Bronchial epithelial cell (primary cell): ENCODE measurements around the gene HMCN2. TPM values are rescaled to one million over a fixed set of nuclear protein-coding genes. Genes with fewer than 3 reads are reported as not detected.

Source experiments
- DNase-seq: peaks from one replicate; pipeline ENCODE4 v3.0.0-alpha.2; 2010; ENCODE audit warnings: low read depth
- FAIRE-seq: peaks from 2 replicates; lab custom pipeline; 2011; peaks lifted over from hg19 to GRCh38; lab: Jason Lieb, UNC
- H3K27me3 ChIP-seq: 2 replicates; pipeline ENCODE4 v1.5.1; 2011; ENCODE audit warnings: low read length; ENCODE audit not compliant: control insufficient read depth, insufficient read depth
- H3K36me3 ChIP-seq: 2 replicates; pipeline ENCODE4 v1.5.1; 2011; ENCODE audit warnings: low read length; ENCODE audit not compliant: control insufficient read depth, insufficient read depth
- H3K4me3 ChIP-seq: 2 replicates; pipeline ENCODE4 v1.5.1; 2011; ENCODE audit warnings: mild to moderate bottlenecking, low read depth, low read length, control low read depth
- total RNA-seq: library from RNA; depleted of rRNA; stranded (reverse); fragments of >200 nt; gene quantifications from 2 replicates; pipeline ENCODE4 v1.2.1, GENCODE V29; 2014
- TF ChIP-seq, protein P1 (sequence below): IDR thresholded peaks from 2 replicates; pipeline ENCODE4 v1.5.1; 2011; ENCODE audit warnings: mild to moderate bottlenecking, moderate library complexity, low read length, control low read depth, inconsistent platforms; ENCODE audit not compliant: insufficient read depth, severe bottlenecking

HMCN2 gene
- total RNA-seq, 1 donor from 2014 or later: under 0.01 TPM

DNA sequence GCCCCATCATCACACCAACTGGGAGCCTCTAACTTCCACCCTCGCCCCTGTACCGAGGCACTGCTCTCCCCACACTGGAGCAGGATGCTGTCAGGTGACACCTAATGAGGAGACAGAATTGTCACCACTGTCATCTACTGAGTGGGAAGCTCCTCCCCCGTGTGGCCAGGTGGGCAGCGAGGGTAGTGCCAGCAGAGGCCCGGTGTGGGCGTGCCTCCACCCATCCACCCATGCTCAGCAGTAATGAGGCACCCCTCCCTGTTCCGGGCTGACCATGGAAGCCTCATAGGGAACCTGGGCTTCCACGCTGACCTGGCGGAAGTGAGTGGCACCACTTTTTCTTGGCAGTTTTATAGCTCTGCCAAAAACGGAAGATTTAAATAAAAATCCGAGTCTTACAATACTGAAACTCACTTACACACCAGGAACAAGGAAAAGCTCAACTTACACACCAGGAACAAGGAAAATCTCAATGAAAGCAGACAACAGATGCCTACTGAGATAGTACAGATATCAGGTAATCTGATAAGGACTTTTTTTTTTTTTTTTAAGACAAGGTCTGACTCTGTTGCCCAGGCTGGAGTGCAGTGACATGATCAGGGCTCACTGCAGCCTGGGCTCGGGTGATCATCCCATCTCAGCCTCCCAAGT is 148.6 kb downstream of the HMCN2 start:
- TF ChIP-seq, protein P1, sequence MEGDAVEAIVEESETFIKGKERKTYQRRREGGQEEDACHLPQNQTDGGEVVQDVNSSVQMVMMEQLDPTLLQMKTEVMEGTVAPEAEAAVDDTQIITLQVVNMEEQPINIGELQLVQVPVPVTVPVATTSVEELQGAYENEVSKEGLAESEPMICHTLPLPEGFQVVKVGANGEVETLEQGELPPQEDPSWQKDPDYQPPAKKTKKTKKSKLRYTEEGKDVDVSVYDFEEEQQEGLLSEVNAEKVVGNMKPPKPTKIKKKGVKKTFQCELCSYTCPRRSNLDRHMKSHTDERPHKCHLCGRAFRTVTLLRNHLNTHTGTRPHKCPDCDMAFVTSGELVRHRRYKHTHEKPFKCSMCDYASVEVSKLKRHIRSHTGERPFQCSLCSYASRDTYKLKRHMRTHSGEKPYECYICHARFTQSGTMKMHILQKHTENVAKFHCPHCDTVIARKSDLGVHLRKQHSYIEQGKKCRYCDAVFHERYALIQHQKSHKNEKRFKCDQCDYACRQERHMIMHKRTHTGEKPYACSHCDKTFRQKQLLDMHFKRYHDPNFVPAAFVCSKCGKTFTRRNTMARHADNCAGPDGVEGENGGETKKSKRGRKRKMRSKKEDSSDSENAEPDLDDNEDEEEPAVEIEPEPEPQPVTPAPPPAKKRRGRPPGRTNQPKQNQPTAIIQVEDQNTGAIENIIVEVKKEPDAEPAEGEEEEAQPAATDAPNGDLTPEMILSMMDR: no peak
- peak; percentile 43 for FAIRE-seq
- H3K36me3 ChIP-seq: no peaks in the 10 kb centered on the region
- no peak for DNase-seq
- H3K27me3 ChIP-seq: peaks cover 8% of the 10 kb centered on the region
- H3K4me3 ChIP-seq: no peak overlapping the region

DNA sequence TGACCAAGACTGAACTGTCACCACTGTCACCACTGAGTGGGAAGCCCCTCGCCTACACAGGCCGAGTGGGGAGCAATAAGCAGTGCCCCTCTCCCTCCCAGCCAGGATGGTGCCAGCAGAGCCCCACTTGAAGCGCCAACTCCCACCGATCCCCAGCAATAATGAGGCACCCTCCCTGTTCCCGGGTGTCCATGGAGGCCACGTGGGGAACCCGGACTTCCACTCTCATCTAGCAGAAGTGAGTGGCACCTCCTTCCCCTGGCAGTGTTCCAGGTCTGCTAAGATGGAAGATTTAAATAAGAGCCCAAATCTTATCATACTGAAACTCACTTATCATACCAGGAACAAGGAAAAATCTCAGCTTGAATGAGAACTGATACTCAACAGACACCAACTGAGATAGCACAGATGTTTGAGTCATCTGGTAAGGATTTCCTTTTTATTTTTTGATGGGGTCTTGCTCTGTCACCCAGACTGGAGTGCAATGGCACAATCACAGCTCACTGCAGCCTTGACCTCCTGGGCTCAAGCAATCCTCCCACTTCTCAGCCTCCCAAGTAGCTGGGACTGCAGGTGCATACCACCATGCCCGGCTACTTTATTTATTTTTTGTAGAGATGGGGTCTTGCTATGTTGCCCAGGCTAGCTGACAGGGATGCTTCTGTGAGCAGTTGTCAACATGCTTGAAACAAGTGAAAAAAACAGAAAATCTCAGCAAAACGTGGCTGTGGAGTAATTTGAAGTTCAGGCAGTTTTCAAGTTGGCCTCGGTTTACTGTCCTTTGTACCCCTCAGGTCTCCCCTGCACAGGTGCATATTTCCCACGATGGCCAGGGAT is 149.6 kb downstream of the HMCN2 start:
- DNase-seq: no peak

GRCh38 chr9:130417602-130418001 is 152.0 kb downstream of the HMCN2 start:
- Histone ChIP-seq H3K27me3 (peaks cover 10% of the 10 kb centered on the region), H3K4me3 (no peak overlapping the region), H3K36me3 (no peaks in the 10 kb centered on the region)
- DNase-seq (no peak), FAIRE-seq (no peak)
- TF ChIP-seq, protein P1: peak; percentile 13

More for the DNA sequence above, 149.6 kb downstream of the HMCN2 start:
- no peak for FAIRE-seq
- Histone ChIP-seq H3K36me3 (no peaks in the 10 kb centered on the region), H3K27me3 (peaks cover 8% of the 10 kb centered on the region), H3K4me3 (no peak overlapping the region)
- TF ChIP-seq, protein P1: no peak

DNA sequence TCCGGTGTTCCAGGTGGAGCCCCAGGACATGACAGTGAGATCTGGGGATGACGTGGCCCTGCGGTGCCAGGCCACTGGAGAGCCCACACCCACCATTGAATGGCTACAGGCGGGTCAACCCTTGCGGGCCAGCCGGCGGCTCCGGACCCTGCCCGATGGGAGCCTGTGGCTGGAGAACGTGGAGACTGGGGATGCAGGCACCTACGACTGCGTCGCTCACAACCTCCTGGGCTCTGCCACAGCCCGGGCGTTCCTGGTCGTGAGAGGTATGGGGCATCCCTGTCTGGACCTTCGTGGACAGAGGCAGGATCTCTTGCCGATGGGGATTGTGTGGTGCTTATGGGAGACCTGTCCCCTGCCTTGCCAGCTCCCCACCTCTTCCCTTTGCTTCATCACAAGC is 153.2 kb downstream of the HMCN2 start:
- TF ChIP-seq, protein P1: no peak
- no peaks in the 10 kb centered on the region for H3K36me3 ChIP-seq
- FAIRE-seq: no peak
- H3K27me3 ChIP-seq: peaks cover 12% of the 10 kb centered on the region
- no peak overlapping the region for H3K4me3 ChIP-seq
- DNase-seq: no peak

DNA sequence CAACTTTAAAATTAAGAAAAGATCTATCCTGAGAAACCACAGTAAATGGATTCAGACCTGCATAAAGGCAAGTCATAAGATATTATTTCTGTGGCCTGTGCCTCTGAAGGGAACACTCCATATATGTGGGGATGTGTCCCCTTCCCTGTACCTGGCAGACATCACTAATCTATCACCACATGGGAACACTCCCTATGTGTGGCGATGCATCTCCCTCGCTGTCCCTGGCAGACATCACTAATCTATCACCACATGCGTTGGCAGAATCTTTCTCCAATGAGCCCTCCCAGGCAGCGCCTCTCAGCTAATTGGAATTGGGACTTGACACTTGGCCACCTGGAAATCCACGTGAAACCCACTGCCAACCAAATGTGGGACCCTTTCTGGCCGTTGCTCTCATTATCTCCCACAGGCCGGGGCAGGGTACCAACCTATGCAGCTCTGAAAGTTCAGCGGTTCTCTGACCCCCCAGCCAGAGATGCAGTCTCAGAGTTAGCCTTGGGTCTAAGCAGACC is 154.0 kb downstream of the HMCN2 start:
- H3K36me3 ChIP-seq: no peaks in the 10 kb centered on the region
- peaks cover 12% of the 10 kb centered on the region for H3K27me3 ChIP-seq
- no peak for DNase-seq
- no peak overlapping the region for H3K4me3 ChIP-seq
- TF ChIP-seq, protein P1: no peak
- FAIRE-seq: no peak
